ENCODE measurements around the gene ZMIZ1. TPM values are rescaled to one million over a fixed set of nuclear protein-coding genes. Genes with fewer than 3 reads are reported as not detected.

The ZMIZ1 gene
- total and polyA plus RNA-seq, 4 donors: 3.9 to 19.1 (median 9.8) TPM

- Histone ChIP-seq H3K9ac (ENCODE audit: low read depth in 1 of 2, low read length in 2 of 2) (no peak overlapping the region), H3K4me3 (ENCODE audit: low read depth in 1 of 3, low read length in 3 of 3) (no peak overlapping the region), H3K9me3 (ENCODE audit: control insufficient read depth in 4 of 4, low read length in 3 of 4) (no peaks in the 10 kb centered on the region), H3K27me3 (ENCODE audit: control insufficient read depth in 4 of 4, insufficient read depth in 4 of 4, low read length in 3 of 4) (no peaks in the 10 kb centered on the region), H3K4me1 (ENCODE audit: control insufficient read depth in 4 of 4, insufficient read depth in 4 of 4, low read length in 3 of 4) (peaks cover 19 to 64% (median 54%) of the 10 kb centered on the region in 4 donors), H3K36me3 (ENCODE audit: control insufficient read depth in 4 of 4, insufficient read depth in 3 of 4, low read depth in 1 of 4, low read length in 3 of 4) (no peaks in the 10 kb centered on the region), H3K27ac (ENCODE audit: low read depth in 1 of 2, low read length in 2 of 2) (no peak overlapping the region)
- WGBS: 76% methylated on average over 5 of the region's 5 CpGs
- no peak for TF ChIP-seq HNF4G (IDR thresholded peaks at IDR 0.05)
- TF ChIP-seq ZBTB33 (IDR thresholded peaks at IDR 0.05): no peak
- TF ChIP-seq, protein P1, sequence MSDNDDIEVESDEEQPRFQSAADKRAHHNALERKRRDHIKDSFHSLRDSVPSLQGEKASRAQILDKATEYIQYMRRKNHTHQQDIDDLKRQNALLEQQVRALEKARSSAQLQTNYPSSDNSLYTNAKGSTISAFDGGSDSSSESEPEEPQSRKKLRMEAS (IDR thresholded peaks at IDR 0.05): no peak
- TF ChIP-seq, protein P2, sequence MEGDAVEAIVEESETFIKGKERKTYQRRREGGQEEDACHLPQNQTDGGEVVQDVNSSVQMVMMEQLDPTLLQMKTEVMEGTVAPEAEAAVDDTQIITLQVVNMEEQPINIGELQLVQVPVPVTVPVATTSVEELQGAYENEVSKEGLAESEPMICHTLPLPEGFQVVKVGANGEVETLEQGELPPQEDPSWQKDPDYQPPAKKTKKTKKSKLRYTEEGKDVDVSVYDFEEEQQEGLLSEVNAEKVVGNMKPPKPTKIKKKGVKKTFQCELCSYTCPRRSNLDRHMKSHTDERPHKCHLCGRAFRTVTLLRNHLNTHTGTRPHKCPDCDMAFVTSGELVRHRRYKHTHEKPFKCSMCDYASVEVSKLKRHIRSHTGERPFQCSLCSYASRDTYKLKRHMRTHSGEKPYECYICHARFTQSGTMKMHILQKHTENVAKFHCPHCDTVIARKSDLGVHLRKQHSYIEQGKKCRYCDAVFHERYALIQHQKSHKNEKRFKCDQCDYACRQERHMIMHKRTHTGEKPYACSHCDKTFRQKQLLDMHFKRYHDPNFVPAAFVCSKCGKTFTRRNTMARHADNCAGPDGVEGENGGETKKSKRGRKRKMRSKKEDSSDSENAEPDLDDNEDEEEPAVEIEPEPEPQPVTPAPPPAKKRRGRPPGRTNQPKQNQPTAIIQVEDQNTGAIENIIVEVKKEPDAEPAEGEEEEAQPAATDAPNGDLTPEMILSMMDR (IDR thresholded peaks at IDR 0.05; ENCODE audit: low read depth, low read length, missing input control): no peak
- no peak for TF ChIP-seq RXRA (IDR thresholded peaks at IDR 0.05)
- TF ChIP-seq NR2F2 (IDR thresholded peaks at IDR 0.05): no peak
- no peak for TF ChIP-seq SP1 (IDR thresholded peaks at IDR 0.05)
- TF ChIP-seq JUND (IDR thresholded peaks at IDR 0.05): no peak
- TF ChIP-seq RAD21 (IDR thresholded peaks at IDR 0.05): no peak
- no peak for TF ChIP-seq REST (IDR thresholded peaks at IDR 0.05)
- TF ChIP-seq FOXA1 (IDR thresholded peaks at IDR 0.05): no peak
- TF ChIP-seq HNF4A (conservative IDR thresholded peaks at IDR 0.05): no peak
- TF ChIP-seq EGR1 (IDR thresholded peaks at IDR 0.05; ENCODE audit: low read depth in 2 of 2): no peak
- TF ChIP-seq ATF3 (IDR thresholded peaks at IDR 0.05): no peak
- TF ChIP-seq TAF1 (conservative IDR thresholded peaks at IDR 0.05): no peak
- no peak for TF ChIP-seq FOXA2 (IDR thresholded peaks at IDR 0.05)
- no peak for TF ChIP-seq GABPA (IDR thresholded peaks at IDR 0.05 in 1 of 2, conservative IDR thresholded peaks at IDR 0.05 in 1 of 2)
- TF ChIP-seq YY1 (IDR thresholded peaks at IDR 0.05): no peak
- DNase-seq (ENCODE audit: low spot score): no peak
Measured at GRCh38 chr10:79183468-79183865, 114.7 kb downstream of the ZMIZ1 start.
